OCI-M2 (cell line): Measurements from ENCODE around the gene SLC6A5.

Source experiments
- DNase-seq: peaks from one replicate; lab custom pipeline; 2025; ENCODE audit not compliant: unreplicated experiment; lab: John Stamatoyannopoulos, UW

SLC6A5 gene

GRCh38 chr11:20618083-20618482 is 18.7 kb downstream of the SLC6A5 start:
- DNase-seq, result no peak

DNA sequence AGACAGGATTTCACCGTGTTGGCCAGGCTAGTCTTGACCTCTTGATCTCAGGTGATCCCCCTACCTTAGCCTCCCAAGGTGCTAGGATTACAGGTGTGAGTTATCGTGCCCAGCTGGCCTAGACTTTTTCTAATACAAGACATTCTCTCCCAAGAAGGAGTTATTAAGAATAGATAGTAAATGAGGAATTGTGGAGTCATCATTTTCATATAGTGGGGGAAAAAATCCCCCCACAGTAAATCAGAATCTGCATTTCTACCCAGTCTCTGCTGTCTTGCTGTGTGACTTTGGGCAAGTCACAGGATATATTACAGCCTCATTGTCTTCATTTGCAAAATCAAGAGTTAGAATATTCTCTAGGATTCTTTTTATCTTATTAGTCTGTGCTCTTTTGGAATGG is 21.6 kb downstream of the SLC6A5 start:
- no peak for DNase-seq

GRCh38 chr11:20621679-20622078 is 22.3 kb downstream of the SLC6A5 start:
- DNase-seq, result no peak

DNA sequence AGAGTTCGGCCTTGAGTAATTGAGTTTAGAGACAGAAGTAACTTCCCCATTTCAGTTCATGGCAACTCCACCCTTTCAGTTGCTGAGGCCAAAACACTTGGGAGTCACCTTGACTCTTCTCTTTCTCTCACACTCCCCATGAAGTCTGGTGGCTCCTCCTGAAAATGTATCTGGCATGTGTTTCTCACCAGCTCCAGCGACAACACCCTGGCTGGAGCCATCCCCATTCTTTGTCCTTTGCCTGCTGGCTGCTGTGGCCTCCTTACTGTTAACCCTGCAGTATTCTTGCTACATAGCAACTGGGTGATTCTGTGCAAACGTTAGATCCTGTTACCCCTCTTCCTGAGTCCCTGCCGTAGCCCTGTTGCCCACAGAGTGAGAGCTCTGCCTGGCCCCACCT is 23.8 kb downstream of the SLC6A5 start:
- DNase-seq, result no peak

- DNase-seq, result no peak
These were observed 26.9 kb downstream of the SLC6A5 start for GRCh38 chr11:20626279-20626678.

- no peak for DNase-seq
These were observed 27.6 kb downstream of the SLC6A5 start for GRCh38 chr11:20627026-20627425.

- no peak for DNase-seq
These were observed 28.3 kb downstream of the SLC6A5 start for GRCh38 chr11:20627701-20628100.

DNA sequence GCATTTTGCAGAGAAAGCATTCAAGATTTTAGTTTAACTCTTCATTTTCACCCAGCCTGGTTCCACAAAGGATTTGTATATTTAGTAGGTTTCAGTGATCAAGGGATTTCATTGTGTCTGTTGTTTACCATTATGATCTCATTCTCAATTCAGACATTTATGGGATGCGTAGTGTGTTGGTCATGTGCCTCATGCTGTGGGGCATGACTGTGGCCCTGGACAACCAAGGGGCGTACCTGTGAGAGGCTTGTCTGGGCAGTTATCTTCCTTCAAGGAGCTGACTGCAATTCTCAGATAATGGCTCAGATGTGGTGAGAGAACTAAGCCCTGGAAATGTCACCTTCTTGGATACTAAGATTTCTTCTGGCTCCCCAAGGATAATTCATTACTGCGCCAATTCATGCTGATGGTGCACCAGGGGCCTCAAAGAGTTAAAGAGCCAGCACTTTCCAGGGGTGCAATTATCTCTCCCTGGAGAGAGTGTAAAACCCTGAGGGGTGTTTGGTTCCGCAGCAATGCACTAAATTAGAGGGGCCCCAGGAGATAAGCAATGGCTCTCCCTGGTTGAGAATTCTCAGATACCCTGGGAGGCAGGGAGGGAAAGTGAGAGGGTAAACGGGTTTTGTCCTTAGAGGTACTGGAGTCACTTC is 32.2 kb downstream of the SLC6A5 start:
- DNase-seq, result no peak

- DNase-seq, result no peak
These were observed 32.7 kb downstream of the SLC6A5 start for GRCh38 chr11:20632169-20632532.

GRCh38 chr11:20634044-20634443 is 34.6 kb downstream of the SLC6A5 start:
- DNase-seq, result no peak

DNA sequence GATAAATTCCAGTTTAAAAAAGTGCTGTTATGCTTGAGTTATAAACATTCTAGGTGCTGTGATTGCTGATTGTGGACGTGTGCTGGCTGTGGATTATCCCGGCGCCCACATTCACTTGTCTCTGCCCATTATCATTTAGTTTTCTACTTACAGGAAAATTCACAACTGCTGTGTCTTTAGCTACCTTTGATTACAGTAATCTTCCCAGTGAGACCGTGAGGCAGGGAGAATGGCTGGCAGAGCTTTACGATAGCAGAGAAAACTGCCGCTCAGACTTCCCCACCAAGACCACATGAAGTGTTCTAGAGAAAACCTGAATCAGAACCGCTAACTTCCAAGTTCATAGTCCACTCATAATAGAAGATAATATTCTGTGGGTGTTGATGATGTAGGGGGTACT is 35.4 kb downstream of the SLC6A5 start:
- DNase-seq, result no peak

DNA sequence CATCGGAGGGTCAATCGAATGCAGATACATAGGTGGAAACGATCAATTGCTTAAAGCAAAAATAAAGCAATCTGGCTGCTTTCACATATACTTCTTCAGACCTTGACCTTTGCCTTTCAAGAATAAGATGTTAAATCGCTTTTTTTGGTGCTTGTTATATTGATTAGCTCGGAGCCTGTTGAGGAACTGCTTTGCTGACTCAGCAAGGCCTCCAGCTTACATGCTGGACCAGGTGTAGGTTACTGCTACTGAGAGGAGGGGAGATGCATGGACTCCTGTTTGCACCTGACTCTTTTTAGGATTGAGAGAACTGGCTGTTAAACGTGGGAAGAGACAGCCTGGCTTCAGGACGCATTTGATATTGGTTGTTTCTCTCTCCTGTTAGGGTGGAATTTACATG is 38.7 kb downstream of the SLC6A5 start:
- no peak for DNase-seq

GRCh38 chr11:20639688-20640087 is 40.3 kb downstream of the SLC6A5 start:
- no peak for DNase-seq

DNA sequence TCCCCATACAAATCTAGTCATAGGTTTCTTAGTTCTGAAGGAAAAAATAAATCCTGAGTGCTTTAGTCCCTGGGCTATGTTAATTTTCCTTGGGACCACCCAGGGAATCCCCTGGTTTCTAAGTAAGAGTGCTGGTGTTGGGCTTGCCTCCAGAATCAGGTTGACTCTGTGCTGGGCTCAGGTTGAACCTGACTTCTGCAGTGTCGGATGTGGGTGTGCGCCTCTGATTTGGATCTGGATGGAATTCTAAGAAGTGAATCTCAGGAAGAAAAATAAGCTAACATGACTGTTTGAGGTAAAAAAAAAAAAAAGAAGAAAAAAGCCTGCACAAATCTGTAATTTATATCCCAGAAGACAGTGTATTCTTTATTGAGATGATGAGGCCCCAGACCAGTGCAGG is 41.0 kb downstream of the SLC6A5 start:
- DNase-seq, result no peak

GRCh38 chr11:20644360-20644759 is 45.0 kb downstream of the SLC6A5 start:
- DNase-seq, result no peak

- DNase-seq, result peak; percentile 4
These were observed 48.7 kb downstream of the SLC6A5 start for GRCh38 chr11:20647976-20648565.

DNA sequence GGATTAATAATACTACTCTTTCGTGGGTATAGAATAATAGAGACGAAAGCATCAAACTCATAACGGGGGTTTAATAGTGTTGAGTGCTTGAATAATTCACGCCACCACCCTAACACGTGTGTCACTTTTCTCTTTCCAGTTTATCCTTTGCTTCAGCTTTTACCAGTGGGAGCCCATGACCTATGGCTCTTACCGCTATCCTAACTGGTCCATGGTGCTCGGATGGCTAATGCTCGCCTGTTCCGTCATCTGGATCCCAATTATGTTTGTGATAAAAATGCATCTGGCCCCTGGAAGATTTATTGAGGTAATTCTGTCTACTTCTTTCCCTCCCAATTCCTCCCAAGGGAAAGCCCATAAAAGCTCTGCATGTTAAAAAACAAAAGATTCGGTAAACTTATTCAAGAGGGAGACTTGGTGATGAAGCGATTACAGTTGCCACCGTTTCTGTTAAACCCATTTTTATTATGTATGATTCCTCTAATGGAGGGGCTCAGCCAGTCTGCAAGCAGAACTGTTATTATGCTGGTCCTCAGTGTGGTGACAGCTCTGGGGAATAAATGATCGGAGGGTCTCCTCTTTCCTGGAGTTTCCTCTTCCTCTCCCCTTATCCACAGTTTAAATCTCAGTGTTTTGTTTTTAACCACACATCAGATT is 52.9 kb downstream of the SLC6A5 start:
- DNase-seq, result no peak

DNA sequence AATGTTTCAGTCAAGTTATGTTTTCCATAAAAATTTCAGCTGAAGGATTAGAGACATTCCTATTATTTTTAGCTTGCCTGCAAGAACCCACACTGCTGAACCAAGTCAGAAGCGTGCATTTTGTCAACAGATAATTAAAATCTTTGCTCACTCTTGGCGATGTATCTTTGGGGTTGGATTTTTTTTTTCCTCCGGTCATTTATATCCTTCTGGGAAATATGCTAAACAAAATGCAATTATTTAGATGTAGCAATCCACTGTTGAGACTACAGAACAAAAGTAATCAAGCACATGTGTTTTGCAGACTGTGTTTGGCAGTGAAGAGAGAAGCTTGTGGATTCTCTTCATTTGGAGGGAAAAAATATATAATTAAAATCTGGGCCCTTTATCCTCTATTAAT is 54.6 kb downstream of the SLC6A5 start:
- no peak for DNase-seq

DNA sequence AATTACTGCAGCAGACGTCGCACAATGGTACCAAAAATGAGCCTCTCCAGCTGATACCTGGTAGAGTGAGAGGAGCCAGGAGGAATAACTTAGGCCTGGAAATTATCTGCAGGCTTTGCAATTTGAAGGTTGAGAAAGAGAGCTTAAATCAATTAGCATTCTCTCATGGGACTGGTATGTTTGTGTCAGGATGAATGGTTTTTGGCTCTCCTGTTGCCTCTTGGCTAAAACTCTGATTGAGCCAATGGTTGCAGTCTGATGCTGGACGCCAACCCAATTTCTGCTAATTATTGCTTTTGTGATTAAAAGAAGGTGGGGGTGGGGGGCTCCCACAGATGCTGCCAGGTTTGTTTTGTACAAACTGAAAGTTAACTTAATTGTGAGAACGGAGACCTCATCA is 57.5 kb downstream of the SLC6A5 start:
- DNase-seq, result no peak

DNA sequence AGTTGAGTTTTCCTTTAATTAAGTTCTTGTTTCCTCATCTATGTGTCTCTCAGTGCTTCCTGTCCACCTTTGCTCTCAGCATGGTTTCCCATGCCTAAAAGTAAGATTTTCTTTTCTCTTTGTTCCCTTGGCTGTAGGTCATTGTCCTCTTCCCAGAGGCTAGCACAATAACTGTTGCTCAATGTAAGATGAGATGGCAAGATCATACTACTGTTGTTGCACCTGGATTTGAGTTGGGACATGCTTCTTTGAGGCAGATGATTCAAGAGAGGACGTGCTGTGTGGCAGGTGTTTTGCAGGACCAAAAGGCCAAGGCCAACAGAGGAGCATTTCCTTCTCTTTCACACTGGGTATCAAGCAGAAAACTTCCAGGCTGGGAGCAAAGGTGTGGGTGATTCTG is 58.7 kb downstream of the SLC6A5 start:
- DNase-seq, result no peak

DNA sequence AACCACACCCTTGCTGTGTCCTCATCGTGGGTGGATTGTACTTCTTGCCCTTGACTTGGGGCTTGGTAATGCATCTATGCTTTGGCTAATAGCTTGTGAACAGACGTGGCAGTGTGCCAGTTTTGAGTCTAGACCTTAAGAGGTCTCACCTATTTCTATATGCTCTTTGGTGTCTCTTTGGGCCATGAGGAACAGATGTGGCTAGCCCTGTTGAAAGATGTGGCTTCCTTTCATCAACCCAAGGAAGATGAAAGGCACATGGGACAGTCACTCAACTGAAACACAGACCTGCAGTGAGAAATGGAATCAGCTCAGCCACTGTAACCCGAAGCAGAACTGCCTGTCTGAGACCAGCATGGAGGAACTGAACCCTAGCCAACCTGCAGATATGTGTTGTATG is 62.0 kb downstream of the SLC6A5 start:
- no peak for DNase-seq

GRCh38 chr11:20661850-20662249 is 62.4 kb downstream of the SLC6A5 start:
- DNase-seq, result no peak
